Gastroesophageal sphincter (tissue), 4 donors: ENCODE data around the gene REX1BD. TPM values are rescaled to one million over a fixed set of nuclear protein-coding genes. Genes with fewer than 3 reads are reported as not detected.
A peak's percentile ranks its signal among the peaks of the same experiment; 100 is the strongest.

Experiments
- ATAC-seq: fragments of 150-250 bp; one replicate; pipeline ENCODE4 v1.9.1; 2016; ENCODE audit warnings: mild to moderate bottlenecking, moderate library complexity
- H3K27ac ChIP-seq, 4 donors: fragments of 200-600 bp; sonication (generic) in 3 of 4; 1 replicate in 3 of 4; 2 replicates in 1 of 4; pipeline ENCODE4 v1.5.1; 2016 to 2019
- H3K27me3 ChIP-seq: fragments of 200-600 bp; sonication (generic); one replicate; pipeline ENCODE4 v1.5.1; 2019
- H3K36me3 ChIP-seq, 2 donors: fragments of 200-600 bp; sonication (generic); one replicate each; pipeline ENCODE4 v1.5.1; 2019; ENCODE audit warnings: control low read depth in 1 of 2
- H3K4me1 ChIP-seq, 3 donors: fragments of 200-600 bp; sonication (generic); 1 replicate in 2 of 3; 2 replicates in 1 of 3; pipeline ENCODE4 v1.5.1; 2016 to 2019; ENCODE audit warnings: control low read depth in 2 of 3
- H3K4me3 ChIP-seq, 2 donors: fragments of 200-600 bp; sonication (generic); one replicate each; pipeline ENCODE4 v1.5.1; 2019; ENCODE audit warnings: mild to moderate bottlenecking in 1 of 2, moderate library complexity in 1 of 2
- H3K9me3 ChIP-seq, 3 donors: fragments of 200-600 bp; sonication (generic); one replicate each; pipeline ENCODE4 v1.5.1; 2017 to 2019; ENCODE audit warnings: control low read depth in 2 of 3
- CTCF ChIP-seq, 4 experiments: fragments of 200-600 bp in 2 of 4; fragments of 450-650 bp in 2 of 4; sonication (generic) in 1 of 4; IDR thresholded peaks; one replicate each; pipeline ENCODE4 v1.5.1; 2017 to 2019; ENCODE audit warnings: antibody characterized with exemption in 4 of 4, mild to moderate bottlenecking in 2 of 4, moderate library complexity in 2 of 4
- EP300 ChIP-seq: sonication (generic); formaldehyde crosslinking; IDR thresholded peaks from one replicate; pipeline ENCODE4 v1.6.1; 2017; ENCODE audit warnings: antibody characterized with exemption, mild to moderate bottlenecking
- POLR2A ChIP-seq, 2 donors: fragments of 450-650 bp; IDR thresholded peaks; one replicate each; pipeline ENCODE4 v1.6.1; 2017; ENCODE audit warnings: antibody characterized with exemption in 2 of 2, mild to moderate bottlenecking in 2 of 2, moderate library complexity in 1 of 2
- POLR2AphosphoS5 ChIP-seq: sonication (generic); formaldehyde crosslinking; IDR thresholded peaks from one replicate; pipeline ENCODE4 v1.6.1; 2017; ENCODE audit warnings: antibody characterized with exemption
- WGBS, 2 donors: methylation state at CpG; one replicate each; pipeline ENCODE4 v1.1.5; 2018; ENCODE audit warnings: low coverage in 1 of 2; 5-methylcytosine and 5-hydroxymethylcytosine counted together
- total RNA-seq, 4 donors: library from RNA; depleted of rRNA; stranded (reverse); fragments of >200 nt; gene quantifications; one replicate each; pipeline ENCODE4 v1.1.0, GENCODE V29; 2016

The REX1BD gene
- total RNA-seq, 4 donors from 2014 or later, result 64.8 to 72.6 (median 68.6) TPM

GRCh38 chr19:18626906-18627305, 38.3 kb downstream of the REX1BD start:
- Histone ChIP-seq H3K27me3 (no peaks in the 10 kb centered on the region), H3K4me1 (peaks cover 0 to 13% (median 3%) of the 10 kb centered on the region in 3 donors), H3K9me3 (no peaks in the 10 kb centered on the region), H3K27ac (no peak overlapping the region), H3K4me3 (no peak overlapping the region), H3K36me3 (no peaks in the 10 kb centered on the region)
- 80 to 82% methylated on average over 2 of the region's 2 CpGs for WGBS, 2 donors
- ATAC-seq, result no peak
- TF ChIP-seq EP300, result no peak
- TF ChIP-seq POLR2AphosphoS5, result no peak
- TF ChIP-seq POLR2A (IDR thresholded peaks at IDR 0.05), result no peak

GRCh38 chr19:18629166-18630088, 40.8 kb downstream of the REX1BD start:
- 48 to 58% methylated on average over 8 to 9 of the region's 15 CpGs for WGBS, 2 donors

GRCh38 chr19:18633321-18633720, 44.7 kb downstream of the REX1BD start:
- ATAC-seq, result no peak
- no CpG with 5 or more reads among the region's 8 CpGs for WGBS, 2 donors
- Histone ChIP-seq H3K9me3 (no peaks in the 10 kb centered on the region), H3K4me3 (no peak overlapping the region), H3K27me3 (no peaks in the 10 kb centered on the region), H3K27ac (no peak overlapping the region), H3K36me3 (no peaks in the 10 kb centered on the region), H3K4me1 (peaks cover 0 to 36% (median 10%) of the 10 kb centered on the region in 3 donors)
- TF ChIP-seq POLR2A (IDR thresholded peaks at IDR 0.05), result no peak
- no peak for TF ChIP-seq EP300
- TF ChIP-seq POLR2AphosphoS5, result no peak
- TF ChIP-seq CTCF (IDR thresholded peaks at IDR 0.05), result no peak

More at GRCh38 chr19:18629166-18630088, 40.8 kb downstream of the REX1BD start:
- TF ChIP-seq POLR2A (IDR thresholded peaks at IDR 0.05) (no peak), EP300 (peak; percentile 87), CTCF (IDR thresholded peaks at IDR 0.05) (no peak), POLR2AphosphoS5 (peak; percentile 85)
- Histone ChIP-seq H3K9me3 (no peaks in the 10 kb centered on the region), H3K27ac (peak overlapping the region in 3 of 4 donors; percentile 48 to 66 (median 51)), H3K36me3 (no peaks in the 10 kb centered on the region), H3K4me1 (peaks cover 0 to 13% (median 3%) of the 10 kb centered on the region in 3 donors), H3K27me3 (no peaks in the 10 kb centered on the region), H3K4me3 (no peak overlapping the region)
- peak; percentile 88 for ATAC-seq

GRCh38 chr19:18634612-18635297, 46.2 kb downstream of the REX1BD start:
- no peak overlapping the region for H3K4me3 ChIP-seq
- no peaks in the 10 kb centered on the region for H3K36me3 ChIP-seq
- no peaks in the 10 kb centered on the region for H3K9me3 ChIP-seq
- peak overlapping the region in 2 of 4 donors; percentile 85 to 88 for H3K27ac ChIP-seq
- no peaks in the 10 kb centered on the region for H3K27me3 ChIP-seq
- peaks cover 0 to 42% (median 7%) of the 10 kb centered on the region in 3 donors for H3K4me1 ChIP-seq
- 58 to 77% methylated on average over 3 of the region's 12 CpGs for WGBS, 2 donors
- ATAC-seq, result no peak
- no peak for TF ChIP-seq EP300
- no peak for TF ChIP-seq POLR2AphosphoS5
- no peak for TF ChIP-seq CTCF (IDR thresholded peaks at IDR 0.05)

- H3K27ac ChIP-seq, result peak overlapping the region in 3 of 4 donors; percentile 85 to 89 (median 88)
- H3K4me3 ChIP-seq, result peak overlapping the region in 1 of 2 donors; percentile 73
- TF ChIP-seq POLR2A (IDR thresholded peaks at IDR 0.05) (no peak), CTCF (IDR thresholded peaks at IDR 0.05) (no peak), POLR2AphosphoS5 (no peak), EP300 (no peak)
- ATAC-seq, result no peak
- WGBS, 2 donors, result 30 to 32% methylated on average over 3 of the region's 6 CpGs
- peaks cover 0 to 42% (median 7%) of the 10 kb centered on the region in 3 donors for H3K4me1 ChIP-seq
- H3K9me3 ChIP-seq, result no peaks in the 10 kb centered on the region
- no peaks in the 10 kb centered on the region for H3K27me3 ChIP-seq
- H3K36me3 ChIP-seq, result peaks cover 0 to 3% of the 10 kb centered on the region in 2 donors
Observed at GRCh38 chr19:18635831-18636182, 47.2 kb downstream of the REX1BD start.
